CD4-positive, alpha-beta T cell (primary cell): Measurements from ENCODE around the gene PTCRA. TPM values are rescaled to one million over a fixed set of nuclear protein-coding genes. Genes with fewer than 3 reads are reported as not detected.
A peak's percentile ranks its signal among the peaks of the same experiment; 100 is the strongest.

Experiments
- ATAC-seq: fragments of 200-7000 bp; cut with Tn5 transposase; one replicate; pipeline ENCODE4 v1.10.0; 2022; ENCODE audit warnings: mild to moderate bottlenecking; ENCODE audit not compliant: poor library complexity
- CTCF ChIA-PET: fragments of 350-600 bp; sonication (Branson Sonifier 250); formaldehyde crosslinking; loops from one replicate; lab custom pipeline; 2021; ENCODE audit warnings: antibody characterized with exemption, inconsistent platforms; lab: Charles Lee
- POLR2A ChIA-PET: fragments of 350-600 bp; sonication (Branson Sonifier 250); formaldehyde crosslinking; loops from one replicate; lab custom pipeline; 2021; ENCODE audit warnings: antibody characterized with exemption, inconsistent platforms; lab: Charles Lee
- DNase-seq, 14 experiments: peaks; one replicate each; pipeline ENCODE4 v3.0.0-alpha.2; 2013 to 2020; ENCODE audit warnings: mixed read lengths in 2 of 14
- H3K27ac ChIP-seq, 2 donors: one replicate each; pipeline versions ENCODE4 v1.5.1 to v1.7.0; 2013; ENCODE audit warnings: low read length in 2 of 2, low read depth in 1 of 2, mild to moderate bottlenecking in 1 of 2
- H3K27me3 ChIP-seq, 2 experiments: 1 replicate in 1 of 2; 2 replicates in 1 of 2; pipeline versions ENCODE4 v1.6.1 to v1.7.0; 2013; ENCODE audit warnings: low read length in 2 of 2, control low read depth in 1 of 2, mild to moderate bottlenecking in 1 of 2, moderate library complexity in 1 of 2; ENCODE audit not compliant: insufficient read depth in 2 of 2, control insufficient read depth in 1 of 2
- H3K36me3 ChIP-seq: one replicate; pipeline ENCODE4 v1.6.1; 2013; ENCODE audit warnings: low read length, control low read depth; ENCODE audit not compliant: insufficient read depth
- H3K4me1 ChIP-seq: one replicate; pipeline ENCODE4 v1.6.1; 2013; ENCODE audit warnings: low read length, control low read depth; ENCODE audit not compliant: insufficient read depth
- H3K4me3 ChIP-seq: one replicate; pipeline ENCODE4 v1.5.1; 2013; ENCODE audit warnings: mild to moderate bottlenecking, low read length, moderate library complexity
- H3K9me3 ChIP-seq, 2 experiments: 1 replicate in 1 of 2; 2 replicates in 1 of 2; pipeline versions ENCODE4 v1.6.1 to v1.7.0; 2013; ENCODE audit warnings: low read length in 2 of 2, mild to moderate bottlenecking in 2 of 2, control low read depth in 1 of 2, moderate library complexity in 1 of 2; ENCODE audit not compliant: control insufficient read depth in 1 of 2, insufficient read depth in 1 of 2
- H3K27ac Mint-ChIP-seq: one replicate; pipeline ENCODE4 v1.8.0; 2020; ENCODE audit warnings: mixed read lengths
- H3K27me3 Mint-ChIP-seq: one replicate; pipeline ENCODE4 v1.8.0; 2021; ENCODE audit warnings: mixed read lengths
- H3K36me3 Mint-ChIP-seq: one replicate; pipeline ENCODE4 v1.8.0; 2021; ENCODE audit warnings: low read depth, mixed read lengths
- H3K4me1 Mint-ChIP-seq: one replicate; pipeline ENCODE4 v1.8.0; 2021; ENCODE audit warnings: low read depth, mixed read lengths
- H3K4me3 Mint-ChIP-seq: one replicate; pipeline ENCODE4 v1.8.0; 2020; ENCODE audit warnings: mild to moderate bottlenecking, mixed read lengths
- H3K9me3 Mint-ChIP-seq: one replicate; pipeline ENCODE4 v1.8.0; 2020; ENCODE audit warnings: mixed read lengths
- intact Hi-C, 2 experiments: fragments of 100-400 bp; cut with DNase I in 1 of 2; cut with micrococcal nuclease in 1 of 2; formaldehyde crosslinking; loops; one replicate each; pipeline versions ENCODE4 v1.15.1 to v1.9.0; 2023 to 2025; cut with DNase I, micrococcal nuclease
- total RNA-seq, 174 experiments: library from RNA in 2 of 174; stranded (reverse) in 2 of 174; gene quantifications; one replicate each; pipeline ENCODE4 v1.2.3 and lab custom pipeline; 2021 to 2026
- TF ChIP-seq, protein P1 (sequence below): fragments of 200-600 bp; IDR thresholded peaks from one replicate; pipeline ENCODE4 v1.8.0; 2022; ENCODE audit warnings: antibody characterized with exemption, mild to moderate bottlenecking

Gene PTCRA
- total RNA-seq, 2 experiments from 2014 or later, result not detected

DNA sequence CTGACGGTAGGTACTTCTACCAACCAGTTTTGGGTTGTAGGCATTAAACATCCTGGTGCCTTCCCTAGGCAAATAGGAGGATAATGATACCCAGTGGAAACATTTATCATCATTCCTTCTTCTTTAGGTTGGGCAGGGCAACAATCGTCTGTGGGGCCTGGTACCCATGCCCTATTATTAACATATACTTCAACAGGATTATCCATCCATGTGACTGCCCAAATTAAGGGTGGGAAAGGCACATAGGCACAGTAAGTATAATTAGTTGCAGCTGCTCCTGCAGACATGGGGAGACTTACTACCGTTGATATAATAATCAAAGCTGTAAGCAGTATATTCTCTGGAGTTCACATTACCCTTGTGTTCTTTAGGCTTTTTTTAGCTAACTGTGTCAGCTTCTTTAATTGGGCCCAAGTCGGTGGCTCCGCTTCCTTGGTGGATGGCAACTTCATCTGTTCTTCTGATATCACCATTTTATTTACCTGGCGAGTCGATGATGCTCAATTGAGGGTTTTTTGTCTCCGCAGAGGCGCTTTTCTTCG, 19.6 kb upstream of the PTCRA start:
- Mint-ChIP-seq H3K27ac (no peak overlapping the region), H3K27me3 (no peaks in the 10 kb centered on the region), H3K4me1 (peaks cover 6% of the 10 kb centered on the region), H3K9me3 (no peaks in the 10 kb centered on the region), H3K36me3 (no peaks in the 10 kb centered on the region), H3K4me3 (no peak overlapping the region)
- peaks cover 5% of the 10 kb centered on the region for H3K4me1 ChIP-seq
- ChIA-PET POLR2A (interaction anchor here (1.6 kb wide), 1 partner anchor 235 kb away, joined by 3 read pairs; no protein-coding TSS in a partner anchor), CTCF (interaction anchor here (1.6 kb wide), 1 partner anchor 235 kb away, joined by 4 read pairs; no protein-coding TSS in a partner anchor)
- intact Hi-C loops, result loop anchor here (5.0 to 10.0 kb wide), 3 partner anchors 169 to 1111 kb away; partner anchors contain the start of genes PRICKLE4 (in 1 of the 2), TOMM6 (in 1 of the 2) and UBR2 (in 1 of the 2)
- H3K9me3 ChIP-seq, result no peaks in the 10 kb centered on the region
- H3K36me3 ChIP-seq, result no peaks in the 10 kb centered on the region
- no peak overlapping the region for H3K27ac ChIP-seq
- no peaks in the 10 kb centered on the region for H3K27me3 ChIP-seq
- ATAC-seq, result no peak
- TF ChIP-seq, protein P1, sequence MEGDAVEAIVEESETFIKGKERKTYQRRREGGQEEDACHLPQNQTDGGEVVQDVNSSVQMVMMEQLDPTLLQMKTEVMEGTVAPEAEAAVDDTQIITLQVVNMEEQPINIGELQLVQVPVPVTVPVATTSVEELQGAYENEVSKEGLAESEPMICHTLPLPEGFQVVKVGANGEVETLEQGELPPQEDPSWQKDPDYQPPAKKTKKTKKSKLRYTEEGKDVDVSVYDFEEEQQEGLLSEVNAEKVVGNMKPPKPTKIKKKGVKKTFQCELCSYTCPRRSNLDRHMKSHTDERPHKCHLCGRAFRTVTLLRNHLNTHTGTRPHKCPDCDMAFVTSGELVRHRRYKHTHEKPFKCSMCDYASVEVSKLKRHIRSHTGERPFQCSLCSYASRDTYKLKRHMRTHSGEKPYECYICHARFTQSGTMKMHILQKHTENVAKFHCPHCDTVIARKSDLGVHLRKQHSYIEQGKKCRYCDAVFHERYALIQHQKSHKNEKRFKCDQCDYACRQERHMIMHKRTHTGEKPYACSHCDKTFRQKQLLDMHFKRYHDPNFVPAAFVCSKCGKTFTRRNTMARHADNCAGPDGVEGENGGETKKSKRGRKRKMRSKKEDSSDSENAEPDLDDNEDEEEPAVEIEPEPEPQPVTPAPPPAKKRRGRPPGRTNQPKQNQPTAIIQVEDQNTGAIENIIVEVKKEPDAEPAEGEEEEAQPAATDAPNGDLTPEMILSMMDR, result no peak
- no peak for DNase-seq
- H3K4me3 ChIP-seq, result no peak overlapping the region

DNA sequence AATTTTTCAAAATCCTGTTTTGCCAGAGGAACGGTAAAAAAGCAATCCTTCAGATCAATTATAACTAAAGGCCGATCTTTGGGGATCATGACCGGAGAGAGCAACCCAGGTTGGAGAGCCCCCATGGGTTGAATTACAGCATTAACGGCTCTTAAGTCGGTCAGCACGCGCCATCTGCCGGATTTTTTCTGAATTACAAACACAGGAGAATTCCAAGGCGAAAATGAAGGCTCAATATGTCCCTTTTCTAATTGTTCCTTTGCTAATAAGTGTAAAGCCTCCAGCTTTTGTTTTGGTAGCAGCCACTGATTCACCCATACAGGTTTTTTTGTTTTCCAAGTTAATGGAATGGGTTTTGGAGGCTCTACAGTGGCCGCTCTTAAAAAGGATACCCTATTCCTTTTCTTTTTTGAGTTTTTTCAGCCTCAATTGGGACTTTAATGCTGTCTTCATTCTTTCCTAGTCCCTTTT, 16.9 kb upstream of the PTCRA start:
- H3K27ac Mint-ChIP-seq, result no peak overlapping the region
- no peak overlapping the region for H3K27ac ChIP-seq
- no peaks in the 10 kb centered on the region for H3K27me3 Mint-ChIP-seq
- intact Hi-C loops, result loop anchor here (1.0 to 10.0 kb wide), 5 partner anchors 172 to 1114 kb away; partner anchors contain the start of genes PRICKLE4 (in 1 of the 2), TOMM6 (in 1 of the 2) and UBR2 (in 1 of the 2)
- no peaks in the 10 kb centered on the region for H3K36me3 Mint-ChIP-seq
- DNase-seq (peak; percentile 47 to 85 (median 64)), ATAC-seq (peak; percentile 40)
- H3K9me3 ChIP-seq, result no peaks in the 10 kb centered on the region
- peaks cover 11% of the 10 kb centered on the region for H3K4me1 Mint-ChIP-seq
- no peak overlapping the region for H3K4me3 Mint-ChIP-seq
- TF ChIP-seq, protein P1, result peak; percentile 90
- H3K4me3 ChIP-seq, result no peak overlapping the region
- H3K9me3 Mint-ChIP-seq, result no peaks in the 10 kb centered on the region
- H3K36me3 ChIP-seq, result no peaks in the 10 kb centered on the region
- H3K4me1 ChIP-seq, result peaks cover 7% of the 10 kb centered on the region
- CTCF ChIA-PET, result interaction anchor here (0.6 to 1.2 kb wide), 4 partner anchors 19 to 1137 kb away, joined by 3 to 4 read pairs (median 4); partner anchors contain the start of gene RPL7L1
- H3K27me3 ChIP-seq, result no peaks in the 10 kb centered on the region
- POLR2A ChIA-PET, result interaction anchor here (1.0 kb wide), 1 partner anchor 20 kb away, joined by 4 read pairs; the partner anchor contains the start of gene RPL7L1

DNA sequence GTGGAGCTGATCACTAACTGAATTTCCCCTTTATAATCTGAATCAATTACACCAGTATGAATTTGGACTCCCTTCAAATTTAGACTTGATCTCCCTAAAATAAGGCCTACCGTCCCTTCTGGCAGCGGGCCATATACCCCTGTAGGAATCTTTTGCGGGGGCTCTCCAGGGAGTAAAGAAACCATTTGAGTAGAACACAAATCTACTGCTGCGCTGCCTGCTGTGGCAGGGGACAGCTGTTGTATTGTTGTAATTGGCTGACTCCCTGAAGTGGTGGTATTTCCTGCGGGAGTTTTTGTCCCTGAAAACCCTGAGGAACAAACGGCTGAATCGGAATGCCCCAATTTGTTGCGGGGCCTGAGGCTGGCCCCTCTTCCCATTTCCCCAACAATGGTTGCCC, 16.0 kb upstream of the PTCRA start:
- POLR2A ChIA-PET, result no interaction called here
- intact Hi-C loops, result loop anchor here (1.0 to 10.0 kb wide), 9 partner anchors 112 to 1115 kb away; partner anchors contain the start of genes KLHDC3 (in 1 of the 2), MEA1 (in 1 of the 2), PRICKLE4 (in 1 of the 2) and TOMM6 (in 1 of the 2)
- Histone ChIP-seq H3K4me3 (no peak overlapping the region), H3K36me3 (no peaks in the 10 kb centered on the region), H3K9me3 (no peaks in the 10 kb centered on the region), H3K27ac (no peak overlapping the region), H3K27me3 (no peaks in the 10 kb centered on the region), H3K4me1 (peaks cover 7% of the 10 kb centered on the region)
- H3K27ac Mint-ChIP-seq, result no peak overlapping the region
- H3K4me1 Mint-ChIP-seq, result peaks cover 11% of the 10 kb centered on the region
- CTCF ChIA-PET, result interaction anchor here (1.2 to 2.3 kb wide), 2 partner anchors 20 to 238 kb away, joined by 3 to 10 read pairs; partner anchors contain the start of gene RPL7L1
- no peak for ATAC-seq
- TF ChIP-seq, protein P1, result no peak
- no peak for DNase-seq
- H3K36me3 Mint-ChIP-seq, result no peaks in the 10 kb centered on the region
- no peaks in the 10 kb centered on the region for H3K9me3 Mint-ChIP-seq
- no peaks in the 10 kb centered on the region for H3K27me3 Mint-ChIP-seq
- no peak overlapping the region for H3K4me3 Mint-ChIP-seq
